ENCODE measurements around the gene ZBTB11.

DNA sequence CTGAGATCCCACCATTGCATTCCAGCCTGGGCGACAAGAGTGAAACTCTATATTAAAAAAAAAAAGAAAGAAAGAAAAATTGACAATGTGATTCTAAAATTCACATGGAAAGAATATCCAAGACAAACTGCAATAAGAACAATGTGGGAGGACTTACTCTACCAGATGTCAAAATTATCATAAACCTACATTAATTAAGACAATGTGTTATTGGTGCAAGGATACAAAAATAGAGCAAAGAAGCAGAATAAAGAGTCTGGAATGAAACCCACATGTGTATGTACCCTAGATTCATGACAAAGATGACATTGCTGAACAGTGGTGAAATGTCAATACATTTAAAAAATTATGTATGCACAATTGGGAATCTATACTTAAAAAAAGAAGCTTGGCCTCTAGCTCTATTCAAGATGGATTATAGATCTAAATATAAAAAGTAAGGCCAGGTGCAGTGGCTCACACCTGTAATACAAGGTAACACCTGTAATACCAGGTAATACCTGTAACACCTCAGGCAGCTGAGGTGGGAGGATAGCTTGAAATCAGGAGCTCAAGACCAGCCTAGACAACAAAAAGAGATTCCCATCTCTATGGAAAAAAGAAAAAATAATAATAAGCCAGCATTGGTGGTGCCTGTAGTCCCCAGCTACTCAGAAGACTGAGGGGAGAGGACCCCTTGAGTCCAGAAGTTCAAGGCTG is 45.7 kb downstream of the ZBTB11 start:
- TF ChIP-seq, protein P1, sequence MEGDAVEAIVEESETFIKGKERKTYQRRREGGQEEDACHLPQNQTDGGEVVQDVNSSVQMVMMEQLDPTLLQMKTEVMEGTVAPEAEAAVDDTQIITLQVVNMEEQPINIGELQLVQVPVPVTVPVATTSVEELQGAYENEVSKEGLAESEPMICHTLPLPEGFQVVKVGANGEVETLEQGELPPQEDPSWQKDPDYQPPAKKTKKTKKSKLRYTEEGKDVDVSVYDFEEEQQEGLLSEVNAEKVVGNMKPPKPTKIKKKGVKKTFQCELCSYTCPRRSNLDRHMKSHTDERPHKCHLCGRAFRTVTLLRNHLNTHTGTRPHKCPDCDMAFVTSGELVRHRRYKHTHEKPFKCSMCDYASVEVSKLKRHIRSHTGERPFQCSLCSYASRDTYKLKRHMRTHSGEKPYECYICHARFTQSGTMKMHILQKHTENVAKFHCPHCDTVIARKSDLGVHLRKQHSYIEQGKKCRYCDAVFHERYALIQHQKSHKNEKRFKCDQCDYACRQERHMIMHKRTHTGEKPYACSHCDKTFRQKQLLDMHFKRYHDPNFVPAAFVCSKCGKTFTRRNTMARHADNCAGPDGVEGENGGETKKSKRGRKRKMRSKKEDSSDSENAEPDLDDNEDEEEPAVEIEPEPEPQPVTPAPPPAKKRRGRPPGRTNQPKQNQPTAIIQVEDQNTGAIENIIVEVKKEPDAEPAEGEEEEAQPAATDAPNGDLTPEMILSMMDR (IDR thresholded peaks at IDR 0.05): no peak
- TF ChIP-seq EP300 (IDR thresholded peaks at IDR 0.05) (no peak), POLR2A (IDR thresholded peaks at IDR 0.05) (no peak)
